GM19043 (cell line): ENCODE data around the gene KRTAP10-1.

ENCODE experiments used
- ATAC-seq: cut with Tn5 transposase; IDR thresholded peaks from one replicate; pipeline ENCODE4 v1.9.1; 2021; ENCODE audit warnings: low read depth; ENCODE audit not compliant: unreplicated experiment

Gene KRTAP10-1

GRCh38 chr21:44530221-44530902 is 9.6 kb downstream of the KRTAP10-1 start:
- no peak for ATAC-seq

DNA sequence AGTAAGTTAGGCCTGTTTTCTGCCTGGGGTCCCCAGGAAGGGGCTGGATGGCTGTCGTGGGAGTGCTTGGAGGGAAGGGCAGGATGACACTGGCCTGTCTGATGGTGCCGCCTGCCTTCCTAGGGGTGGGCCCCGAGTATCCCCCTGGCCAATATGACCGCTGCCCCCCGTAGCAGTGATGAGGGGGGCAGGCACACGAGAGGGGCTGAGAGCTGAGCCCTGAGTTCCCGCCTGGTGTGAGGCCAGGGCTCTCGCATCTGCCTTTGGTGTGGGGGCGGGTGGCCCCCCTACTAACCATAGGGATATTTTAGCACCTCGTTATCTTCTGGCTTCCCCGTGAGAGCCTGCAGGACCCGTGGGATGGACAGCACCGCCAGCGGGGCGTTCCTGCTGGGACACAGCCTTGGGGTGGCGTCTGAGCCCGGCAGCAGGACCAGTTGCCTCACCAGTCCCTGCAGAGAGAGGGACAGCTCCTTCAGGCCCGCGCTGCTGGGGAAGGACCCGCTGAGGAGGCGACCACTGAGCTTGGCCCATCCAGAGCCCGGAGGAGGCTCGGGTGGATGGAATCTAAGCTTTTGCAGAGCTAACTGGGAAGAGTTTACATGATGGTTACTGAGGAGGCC is 10.4 kb downstream of the KRTAP10-1 start:
- ATAC-seq = no peak

DNA sequence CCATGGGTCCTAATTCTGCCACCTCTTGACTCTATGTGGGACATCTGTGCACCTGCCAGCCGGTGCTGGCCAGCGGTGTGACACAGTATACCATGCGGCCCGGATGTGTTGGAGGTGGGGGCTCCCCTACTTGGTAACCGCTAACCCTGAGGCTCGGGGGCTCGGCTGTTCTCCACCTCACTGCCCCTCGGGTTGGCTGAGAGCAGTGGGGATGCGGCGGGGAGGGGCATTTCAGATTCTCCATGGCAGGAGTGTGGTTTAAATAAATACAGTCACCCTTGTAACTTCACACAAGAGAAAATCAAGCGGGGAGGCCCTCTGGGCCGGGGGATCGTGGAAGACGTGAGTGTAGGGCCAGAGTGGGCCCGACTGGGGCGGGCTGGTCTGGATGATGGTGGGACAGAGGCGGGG is 11.0 kb downstream of the KRTAP10-1 start:
- ATAC-seq = no peak

GRCh38 chr21:44528634-44528995 is 11.4 kb downstream of the KRTAP10-1 start:
- ATAC-seq = no peak

- ATAC-seq = no peak
Observed at GRCh38 chr21:44527983-44528633, 11.9 kb downstream of the KRTAP10-1 start.

- ATAC-seq = no peak
Observed at GRCh38 chr21:44527156-44527982, 12.6 kb downstream of the KRTAP10-1 start.

GRCh38 chr21:44526096-44526997 is 13.6 kb downstream of the KRTAP10-1 start:
- no peak for ATAC-seq

GRCh38 chr21:44525391-44526095 is 14.5 kb downstream of the KRTAP10-1 start:
- no peak for ATAC-seq

DNA sequence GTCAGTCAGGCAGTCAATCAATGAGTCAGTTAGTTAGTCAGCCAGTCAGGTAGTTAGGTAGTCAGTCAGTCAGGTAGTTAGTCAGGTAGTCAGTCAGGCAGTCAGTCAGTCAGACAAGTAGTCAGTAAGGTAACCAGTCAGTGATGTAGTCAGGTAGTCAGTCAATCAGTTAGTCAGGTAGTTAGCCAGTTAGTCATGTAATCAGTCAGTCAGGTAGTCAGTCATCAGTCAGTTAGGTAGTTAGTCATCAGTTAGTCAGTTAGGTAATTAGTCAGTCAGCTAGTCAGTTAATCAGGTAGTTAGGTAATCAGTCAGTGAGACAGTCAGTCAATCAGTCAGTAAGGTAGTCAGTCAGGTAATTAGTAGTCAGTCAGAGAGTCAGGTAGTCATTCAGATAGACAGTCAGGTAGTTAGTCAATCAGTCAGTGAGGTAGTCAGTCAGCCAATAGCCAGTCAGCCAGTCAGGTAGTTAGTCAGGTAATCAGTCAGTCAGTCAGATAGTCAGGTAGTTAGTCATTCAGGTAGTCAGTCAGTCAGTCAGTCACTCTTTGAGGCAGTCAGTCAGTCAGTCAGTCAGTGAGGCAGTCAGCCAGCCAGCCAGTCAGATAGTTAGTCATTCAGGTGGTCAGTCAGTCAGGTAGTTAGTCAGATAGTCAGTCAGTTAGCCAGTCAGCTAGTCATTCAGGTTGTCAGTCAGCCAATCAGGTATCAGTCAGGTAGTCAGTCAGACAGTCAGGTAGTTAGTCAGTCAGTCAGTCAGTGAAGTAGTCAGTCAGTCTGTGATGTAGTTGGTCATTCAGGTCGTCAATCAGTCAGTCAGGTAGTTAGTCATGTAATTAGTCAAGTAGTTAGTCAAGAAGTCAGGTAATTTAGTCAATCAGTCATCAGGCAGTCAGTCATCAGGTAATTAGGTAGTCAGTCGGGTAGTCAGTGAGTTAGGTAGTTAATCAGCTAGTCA is 15.3 kb downstream of the KRTAP10-1 start:
- no peak for ATAC-seq

GRCh38 chr21:44523567-44524413 is 16.2 kb downstream of the KRTAP10-1 start:
- no peak for ATAC-seq

- ATAC-seq = no peak
Observed at GRCh38 chr21:44522753-44523204, 17.2 kb downstream of the KRTAP10-1 start.

GRCh38 chr21:44521928-44522752 is 17.9 kb downstream of the KRTAP10-1 start:
- ATAC-seq = no peak

GRCh38 chr21:44521301-44521927 is 18.6 kb downstream of the KRTAP10-1 start:
- no peak for ATAC-seq

- ATAC-seq = no peak
Observed at GRCh38 chr21:44520326-44521300, 19.4 kb downstream of the KRTAP10-1 start.
